ENCODE data around the gene CKAP4. TPM values are rescaled to one million over a fixed set of nuclear protein-coding genes. Genes with fewer than 3 reads are reported as not detected.

The CKAP4 gene
- total RNA-seq, 2 experiments from 2014 or later: 14.7 to 15.7 TPM

DNA sequence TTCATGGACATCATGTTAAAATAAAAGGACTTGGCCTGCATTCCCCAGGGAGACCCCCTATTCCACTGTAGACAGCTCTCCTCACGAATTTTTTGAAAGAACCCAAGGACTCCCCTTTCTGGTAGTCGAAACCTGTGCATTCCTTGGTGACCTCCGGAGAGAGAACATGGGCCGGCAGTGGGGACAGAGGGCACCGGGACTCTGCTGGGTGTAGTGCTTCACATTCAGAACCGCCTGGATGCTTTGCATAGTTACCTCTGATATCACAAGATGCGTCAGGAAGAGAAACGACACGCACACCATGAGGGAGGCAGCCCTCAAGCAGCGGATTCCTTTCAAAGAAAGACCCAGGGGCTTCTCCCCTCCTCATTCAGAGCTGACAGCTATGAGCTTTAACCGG is 9.7 kb downstream of the CKAP4 start:
- POLR2A ChIA-PET: interaction anchor here (0.8 to 1.6 kb wide), 4 partner anchors 8 to 65 kb away, joined by 4 to 5 read pairs (median 4); no protein-coding TSS in a partner anchor
- no peak overlapping the region for H3K4me3 Mint-ChIP-seq
- CTCF ChIA-PET: interaction anchor here (1.3 kb wide), 1 partner anchor 45 kb away, joined by 5 read pairs; no protein-coding TSS in a partner anchor
- H3K9me3 Mint-ChIP-seq: no peaks in the 10 kb centered on the region
- ATAC-seq (ENCODE audit: poor library complexity): no peak
- TF ChIP-seq, protein P1, sequence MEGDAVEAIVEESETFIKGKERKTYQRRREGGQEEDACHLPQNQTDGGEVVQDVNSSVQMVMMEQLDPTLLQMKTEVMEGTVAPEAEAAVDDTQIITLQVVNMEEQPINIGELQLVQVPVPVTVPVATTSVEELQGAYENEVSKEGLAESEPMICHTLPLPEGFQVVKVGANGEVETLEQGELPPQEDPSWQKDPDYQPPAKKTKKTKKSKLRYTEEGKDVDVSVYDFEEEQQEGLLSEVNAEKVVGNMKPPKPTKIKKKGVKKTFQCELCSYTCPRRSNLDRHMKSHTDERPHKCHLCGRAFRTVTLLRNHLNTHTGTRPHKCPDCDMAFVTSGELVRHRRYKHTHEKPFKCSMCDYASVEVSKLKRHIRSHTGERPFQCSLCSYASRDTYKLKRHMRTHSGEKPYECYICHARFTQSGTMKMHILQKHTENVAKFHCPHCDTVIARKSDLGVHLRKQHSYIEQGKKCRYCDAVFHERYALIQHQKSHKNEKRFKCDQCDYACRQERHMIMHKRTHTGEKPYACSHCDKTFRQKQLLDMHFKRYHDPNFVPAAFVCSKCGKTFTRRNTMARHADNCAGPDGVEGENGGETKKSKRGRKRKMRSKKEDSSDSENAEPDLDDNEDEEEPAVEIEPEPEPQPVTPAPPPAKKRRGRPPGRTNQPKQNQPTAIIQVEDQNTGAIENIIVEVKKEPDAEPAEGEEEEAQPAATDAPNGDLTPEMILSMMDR (IDR thresholded peaks at IDR 0.05): no peak
- intact Hi-C loops (cut with DNase I, micrococcal nuclease): no loop called here
- no peaks in the 10 kb centered on the region for H3K27me3 Mint-ChIP-seq
- peaks cover 26% of the 10 kb centered on the region for H3K36me3 Mint-ChIP-seq (ENCODE audit: low read depth)
- no peak overlapping the region for H3K27ac Mint-ChIP-seq
- peaks cover 2% of the 10 kb centered on the region for H3K4me1 Mint-ChIP-seq (ENCODE audit: low read depth)
- Histone ChIP-seq H3K9me3 (ENCODE audit: control insufficient read depth in 1 of 2, insufficient read depth in 1 of 2, low read length in 2 of 2) (no peaks in the 10 kb centered on the region), H3K27me3 (ENCODE audit: control insufficient read depth in 1 of 2, insufficient read depth in 2 of 2, low read length in 2 of 2) (no peaks in the 10 kb centered on the region), H3K36me3 (ENCODE audit: insufficient read depth, low read length) (peaks cover 24% of the 10 kb centered on the region), H3K4me1 (ENCODE audit: insufficient read depth, low read length) (no peaks in the 10 kb centered on the region), H3K4me3 (ENCODE audit: low read length) (no peak overlapping the region), H3K27ac (ENCODE audit: low read depth in 1 of 2, low read length in 2 of 2) (no peak overlapping the region)
- no peak for DNase-seq

DNA sequence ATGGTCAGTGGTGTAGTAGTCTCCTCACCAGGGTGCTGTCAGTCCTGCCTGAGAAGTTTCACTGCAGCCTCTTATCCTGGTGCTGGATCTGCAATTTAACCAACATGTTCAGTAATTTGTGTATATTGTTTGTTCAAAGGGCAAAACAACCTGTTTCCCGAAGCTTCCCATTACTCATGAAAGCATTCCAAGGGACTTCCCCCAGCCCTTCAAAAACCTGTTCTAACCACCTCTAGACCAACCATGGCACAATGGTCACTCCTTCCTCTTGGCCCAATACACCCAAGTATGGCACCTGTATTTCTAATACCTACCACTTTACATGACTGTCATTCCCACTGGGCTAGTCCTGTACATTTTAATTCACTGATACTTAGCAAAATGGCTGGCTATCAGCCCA is 12.1 kb downstream of the CKAP4 start:
- ATAC-seq (ENCODE audit: poor library complexity) (no peak), DNase-seq (no peak)
- Mint-ChIP-seq H3K27ac (no peak overlapping the region), H3K36me3 (ENCODE audit: low read depth) (peaks cover 26% of the 10 kb centered on the region), H3K9me3 (no peaks in the 10 kb centered on the region), H3K27me3 (no peaks in the 10 kb centered on the region), H3K4me1 (ENCODE audit: low read depth) (no peaks in the 10 kb centered on the region), H3K4me3 (no peak overlapping the region)
- POLR2A ChIA-PET: interaction anchor here (1.0 to 1.2 kb wide), 2 partner anchors 13 to 66 kb away, joined by 3 read pairs; no protein-coding TSS in a partner anchor
- no peak overlapping the region for H3K4me3 ChIP-seq (ENCODE audit: low read length)
- H3K36me3 ChIP-seq (ENCODE audit: insufficient read depth, low read length): peaks cover 21% of the 10 kb centered on the region
- no peaks in the 10 kb centered on the region for H3K9me3 ChIP-seq (ENCODE audit: control insufficient read depth in 1 of 2, insufficient read depth in 1 of 2, low read length in 2 of 2)
- H3K4me1 ChIP-seq (ENCODE audit: insufficient read depth, low read length): no peaks in the 10 kb centered on the region
- intact Hi-C loops (cut with DNase I, micrococcal nuclease): no loop called here
- H3K27ac ChIP-seq (ENCODE audit: low read depth in 1 of 2, low read length in 2 of 2): no peak overlapping the region
- no peaks in the 10 kb centered on the region for H3K27me3 ChIP-seq (ENCODE audit: control insufficient read depth in 1 of 2, insufficient read depth in 2 of 2, low read length in 2 of 2)
- TF ChIP-seq, protein P1 (IDR thresholded peaks at IDR 0.05): no peak
- CTCF ChIA-PET: no interaction called here

DNA sequence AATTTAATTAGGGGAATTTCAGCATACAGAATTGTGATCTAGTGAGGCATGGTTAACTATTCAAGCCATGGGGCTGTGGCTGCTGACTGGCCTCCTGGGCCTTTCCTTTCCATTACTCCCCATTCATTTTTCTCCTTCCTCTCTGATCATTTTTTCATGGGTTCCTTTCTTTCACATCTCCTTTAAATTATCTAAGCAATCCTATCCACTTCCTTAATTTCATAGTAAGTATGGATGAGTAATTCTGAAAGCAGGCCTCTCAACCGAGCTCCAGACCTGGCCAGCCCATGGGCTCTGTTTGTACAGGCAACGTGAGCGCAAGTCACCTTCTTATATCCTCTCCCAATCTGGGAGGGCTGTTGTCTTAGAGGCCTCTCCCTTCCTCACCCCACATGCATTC is 13.4 kb downstream of the CKAP4 start:
- Histone ChIP-seq H3K27ac (ENCODE audit: low read depth in 1 of 2, low read length in 2 of 2) (no peak overlapping the region), H3K4me1 (ENCODE audit: insufficient read depth, low read length) (no peaks in the 10 kb centered on the region), H3K27me3 (ENCODE audit: control insufficient read depth in 1 of 2, insufficient read depth in 2 of 2, low read length in 2 of 2) (no peaks in the 10 kb centered on the region), H3K36me3 (ENCODE audit: insufficient read depth, low read length) (peaks cover 13% of the 10 kb centered on the region), H3K4me3 (ENCODE audit: low read length) (no peak overlapping the region), H3K9me3 (ENCODE audit: control insufficient read depth in 1 of 2, insufficient read depth in 1 of 2, low read length in 2 of 2) (no peaks in the 10 kb centered on the region)
- CTCF ChIA-PET: no interaction called here
- ATAC-seq (ENCODE audit: poor library complexity): no peak
- POLR2A ChIA-PET: interaction anchor here (1.0 kb wide), 1 partner anchor 67 kb away, joined by 3 read pairs; no protein-coding TSS in a partner anchor
- Mint-ChIP-seq H3K36me3 (ENCODE audit: low read depth) (peaks cover 18% of the 10 kb centered on the region), H3K4me1 (ENCODE audit: low read depth) (no peaks in the 10 kb centered on the region), H3K27ac (no peak overlapping the region), H3K27me3 (no peaks in the 10 kb centered on the region), H3K9me3 (no peaks in the 10 kb centered on the region), H3K4me3 (no peak overlapping the region)
- peak in 1 of 14 experiments; percentile 13 for DNase-seq
- intact Hi-C loops (cut with DNase I, micrococcal nuclease): no loop called here
- TF ChIP-seq, protein P1 (IDR thresholded peaks at IDR 0.05): no peak

Measured in CD4-positive, alpha-beta T cell (primary cell).